Esophagus muscularis mucosa (tissue), 3 donors: ENCODE results near the gene CFAP57.

Experiments used
- CTCF ChIP-seq, 3 experiments: fragments of 200-600 bp in 2 of 3; fragments of 450-650 bp in 1 of 3; sonication (generic) in 2 of 3; IDR thresholded peaks; one replicate each; pipeline ENCODE4 v1.5.1; 2017 to 2019; ENCODE audit warnings: antibody characterized with exemption in 3 of 3, mild to moderate bottlenecking in 2 of 3, moderate library complexity in 1 of 3
- POLR2A ChIP-seq: fragments of 450-650 bp; IDR thresholded peaks from one replicate; pipeline ENCODE4 v1.6.1; 2017; ENCODE audit warnings: antibody characterized with exemption, moderate library complexity, mild to moderate bottlenecking, low read depth

- TF ChIP-seq POLR2A, result no peak
- no peak for TF ChIP-seq CTCF (IDR thresholded peaks at IDR 0.05)
These were observed 32.3 kb downstream of the CFAP57 start for GRCh38 chr1:43204394-43204793.
